T-helper 9 cell (primary cell): ENCODE results near the gene MAL.

Source experiments
- DNase-seq: peaks from one replicate; pipeline ENCODE4 v3.0.0-alpha.2; 2020

MAL gene

GRCh38 chr2:95017071-95017501, 8.4 kb upstream of the MAL start:
- no peak for DNase-seq

DNA sequence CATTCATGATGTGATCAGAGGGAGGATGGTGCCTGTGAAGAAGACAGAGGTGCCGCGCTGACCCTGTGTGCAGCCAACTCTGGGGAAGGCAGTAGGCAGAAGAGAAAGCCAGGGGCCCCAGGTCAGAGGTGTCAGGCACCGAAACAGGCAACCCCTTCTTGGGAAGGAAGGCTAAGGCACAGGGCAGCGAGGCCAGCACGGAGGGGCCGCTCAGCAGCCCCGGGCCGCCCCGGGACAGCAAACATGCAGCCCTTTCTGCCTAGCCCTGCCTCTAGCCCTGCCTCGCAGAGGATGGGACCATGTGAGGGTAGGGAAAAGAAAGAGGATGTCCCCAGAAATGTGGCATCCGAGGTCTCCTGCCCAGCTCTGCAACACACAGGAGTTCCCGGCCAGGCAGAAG, 7.7 kb upstream of the MAL start:
- DNase-seq, result no peak

DNA sequence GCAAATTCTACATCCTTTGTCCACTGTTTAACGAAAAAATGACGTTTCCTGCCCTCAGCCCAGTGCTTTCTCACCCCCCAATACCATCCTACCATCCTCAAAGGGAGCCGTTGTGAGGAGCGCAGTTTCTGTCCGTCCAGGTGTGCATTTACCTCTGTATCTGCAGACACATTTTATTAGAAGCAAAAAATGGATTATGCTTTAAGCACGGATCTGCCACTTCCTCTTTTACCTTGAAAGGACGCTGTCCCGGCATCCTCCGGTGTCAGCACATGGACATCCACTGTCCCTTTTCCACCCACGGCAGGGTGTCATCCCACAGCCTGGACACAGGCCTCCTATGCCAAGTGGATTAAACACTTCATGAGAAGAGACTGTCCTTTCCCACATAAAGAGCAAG, 7.2 kb upstream of the MAL start:
- no peak for DNase-seq

- DNase-seq, result no peak
These were observed 6.5 kb upstream of the MAL start for GRCh38 chr2:95018861-95019550.

GRCh38 chr2:95019572-95019971, 5.9 kb upstream of the MAL start:
- DNase-seq, result no peak

DNA sequence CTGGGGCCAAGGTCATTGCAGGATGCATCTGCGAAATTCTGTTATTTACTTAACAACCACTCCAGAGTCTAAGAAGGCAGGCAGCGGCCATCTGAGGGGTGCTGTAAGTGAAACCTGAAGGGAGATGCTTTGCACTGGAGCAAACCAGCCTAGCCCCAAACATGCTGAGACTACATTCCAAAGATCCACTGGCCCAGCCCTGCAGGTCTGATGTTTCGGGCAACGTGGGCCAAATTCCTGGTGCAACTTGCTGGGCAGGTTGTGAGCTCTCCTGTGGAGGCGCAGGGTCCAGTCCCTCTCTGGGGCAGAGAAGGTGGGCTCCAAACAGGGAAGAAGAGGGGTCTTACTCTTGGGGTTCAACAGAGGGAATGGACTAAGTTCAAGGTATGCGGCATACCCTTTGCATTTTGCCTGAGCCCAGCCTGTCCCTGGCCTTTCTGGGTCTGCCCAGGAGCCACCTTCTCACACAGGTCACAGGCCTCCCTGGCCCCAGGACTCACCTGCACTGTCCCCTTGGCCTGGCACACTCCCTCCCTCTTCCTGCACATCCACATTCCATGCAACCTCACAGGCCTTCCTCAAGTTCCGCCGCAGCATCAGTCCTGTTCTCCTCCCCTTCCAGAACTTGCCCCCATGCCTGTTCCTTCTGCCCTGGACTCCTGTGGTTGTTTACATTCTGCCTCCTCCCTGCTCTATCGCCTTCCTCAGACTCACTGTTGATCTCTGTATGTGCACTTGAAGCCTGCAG, 5.1 kb upstream of the MAL start:
- no peak for DNase-seq

DNA sequence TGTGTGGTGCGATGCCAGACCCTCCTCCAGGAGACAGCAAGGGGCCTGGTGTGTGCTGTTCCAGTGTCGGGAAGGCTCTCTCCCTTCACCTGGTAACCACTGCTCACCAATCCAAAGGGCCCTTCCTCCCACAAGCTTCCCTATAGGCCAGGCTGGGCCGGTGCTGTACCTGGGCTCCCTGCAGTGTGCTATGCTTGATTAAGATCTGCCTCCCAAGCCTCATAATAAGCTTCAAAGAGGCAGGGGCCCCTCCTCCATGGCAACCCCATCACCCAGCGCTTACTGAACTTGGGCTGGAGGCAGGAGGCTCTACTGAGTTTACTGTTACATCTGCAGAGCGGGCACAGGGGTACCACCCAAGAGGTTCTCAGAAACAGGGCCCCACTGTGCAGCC, 4.5 kb upstream of the MAL start:
- DNase-seq, result no peak

DNA sequence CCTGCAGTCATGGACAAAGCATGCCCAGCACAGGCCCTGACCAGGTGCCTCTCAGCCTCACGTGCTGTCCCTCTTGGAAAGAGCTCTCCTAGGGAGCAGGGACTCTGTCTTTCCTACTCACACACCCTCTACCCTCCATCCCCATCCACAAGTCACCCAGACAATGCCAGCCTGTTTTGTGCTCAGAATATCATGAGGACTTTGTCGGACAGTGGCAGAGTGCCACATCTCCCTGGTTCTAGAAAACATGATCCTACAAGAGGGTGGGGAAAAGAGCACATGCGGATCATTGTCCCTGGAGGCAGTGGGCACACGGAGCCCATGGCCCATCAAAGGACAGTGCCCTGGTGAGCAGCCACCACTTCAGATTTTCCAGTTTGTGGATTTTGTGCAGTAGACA, 3.7 kb upstream of the MAL start:
- DNase-seq, result no peak

DNA sequence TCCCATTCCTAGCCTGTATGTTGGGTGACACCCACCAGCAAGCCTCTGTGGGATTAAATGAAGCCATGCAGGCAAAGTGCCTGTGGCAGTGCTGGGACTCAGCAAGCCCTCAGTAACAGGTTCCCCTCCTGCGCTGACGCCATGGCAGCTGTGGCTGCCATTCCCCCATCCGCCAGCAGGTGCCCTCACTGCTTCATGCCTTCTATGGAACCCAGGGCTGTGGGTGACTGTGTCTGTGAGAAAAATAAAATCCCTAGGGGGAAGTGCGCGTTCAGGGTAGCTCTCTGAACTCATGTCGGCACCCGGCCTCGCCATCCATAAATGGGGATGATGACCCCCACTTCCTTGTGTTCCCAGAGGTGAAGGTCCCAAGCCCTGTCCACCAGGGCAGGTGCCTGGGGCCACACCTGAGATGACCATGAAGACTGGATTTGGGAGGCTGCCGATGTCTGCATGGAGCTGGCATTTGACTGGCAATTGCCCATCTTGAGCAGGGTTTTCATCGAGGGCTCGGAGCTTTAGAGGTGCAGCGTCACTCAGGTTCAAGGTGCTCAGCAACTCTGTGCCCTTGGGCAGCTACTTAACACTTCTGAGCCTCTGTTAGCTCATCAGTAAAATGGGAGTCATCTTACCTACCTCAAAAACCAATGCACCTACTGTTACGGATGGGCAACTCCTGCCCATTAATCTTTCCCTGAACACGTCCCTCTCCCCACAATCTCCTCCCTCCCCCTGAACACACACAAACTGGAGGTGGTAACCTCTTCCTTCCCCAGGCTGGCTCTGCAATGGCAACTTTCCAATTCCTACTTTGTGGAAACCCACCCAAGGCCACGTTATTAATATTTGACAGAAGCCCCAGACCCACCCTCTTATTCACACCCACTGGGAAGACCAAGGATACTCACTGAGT, 2.9 kb upstream of the MAL start:
- peak; percentile 75 for DNase-seq

- DNase-seq, result peak; percentile 31
These were observed 2.3 kb upstream of the MAL start for GRCh38 chr2:95023222-95023597.

- no peak for DNase-seq
These were observed 1.1 kb upstream of the MAL start for GRCh38 chr2:95024371-95024770.

- no peak for DNase-seq
These were observed 525 bp upstream of the MAL start for GRCh38 chr2:95024960-95025405.

DNA sequence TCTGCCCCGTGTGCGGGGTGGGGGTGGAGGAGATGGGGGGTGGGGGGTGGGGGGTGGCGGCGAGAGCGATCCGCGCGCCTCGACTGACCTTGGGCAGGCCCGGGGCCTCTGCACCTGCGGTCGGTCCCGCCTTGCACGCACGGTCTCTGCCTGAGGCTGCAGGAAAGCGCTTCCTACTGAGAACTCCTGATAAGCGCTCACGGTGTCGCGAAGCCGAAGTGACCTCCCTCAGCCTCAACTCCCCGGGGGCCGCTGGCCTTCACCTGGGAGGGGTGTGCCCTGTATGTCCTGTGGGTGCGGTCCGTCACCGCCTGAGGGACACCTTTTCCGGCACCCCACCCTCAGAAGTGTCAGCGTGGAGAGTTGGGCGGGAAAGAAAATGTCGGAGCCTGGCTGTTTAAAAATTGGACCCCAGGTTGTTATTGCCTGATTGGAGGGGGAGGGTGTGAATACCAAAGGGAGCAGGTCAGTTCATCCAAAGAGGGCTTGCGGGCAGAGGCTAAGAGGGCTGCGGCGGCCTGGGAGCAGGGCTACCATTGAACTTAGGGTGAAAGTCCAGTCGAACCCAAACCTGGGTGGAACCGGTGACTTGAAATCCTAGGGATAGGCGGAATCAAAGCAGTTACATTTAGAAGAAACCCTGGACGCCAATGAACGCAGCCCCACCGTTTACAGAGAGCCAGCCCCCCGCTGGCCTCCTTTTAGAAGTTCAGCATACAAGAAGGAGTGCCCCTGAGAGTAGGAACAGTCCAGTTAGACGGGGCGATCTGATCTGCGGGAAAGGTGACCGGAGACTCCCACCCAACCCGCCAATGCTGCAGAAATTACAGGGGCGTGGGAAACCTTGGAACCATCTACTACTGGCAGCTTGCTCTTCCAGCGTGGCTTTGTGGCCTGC, 1.2 kb downstream of the MAL start:
- DNase-seq, result peak; percentile 10

- no peak for DNase-seq
These were observed 1.8 kb downstream of the MAL start for GRCh38 chr2:95027369-95027720.

GRCh38 chr2:95029898-95030341, 4.4 kb downstream of the MAL start:
- DNase-seq, result no peak

GRCh38 chr2:95030496-95030895, 5.0 kb downstream of the MAL start:
- no peak for DNase-seq

GRCh38 chr2:95031076-95031725, 5.7 kb downstream of the MAL start:
- no peak for DNase-seq

- no peak for DNase-seq
These were observed 6.2 kb downstream of the MAL start for GRCh38 chr2:95031726-95032116.

GRCh38 chr2:95032341-95032740, 6.8 kb downstream of the MAL start:
- no peak for DNase-seq

DNA sequence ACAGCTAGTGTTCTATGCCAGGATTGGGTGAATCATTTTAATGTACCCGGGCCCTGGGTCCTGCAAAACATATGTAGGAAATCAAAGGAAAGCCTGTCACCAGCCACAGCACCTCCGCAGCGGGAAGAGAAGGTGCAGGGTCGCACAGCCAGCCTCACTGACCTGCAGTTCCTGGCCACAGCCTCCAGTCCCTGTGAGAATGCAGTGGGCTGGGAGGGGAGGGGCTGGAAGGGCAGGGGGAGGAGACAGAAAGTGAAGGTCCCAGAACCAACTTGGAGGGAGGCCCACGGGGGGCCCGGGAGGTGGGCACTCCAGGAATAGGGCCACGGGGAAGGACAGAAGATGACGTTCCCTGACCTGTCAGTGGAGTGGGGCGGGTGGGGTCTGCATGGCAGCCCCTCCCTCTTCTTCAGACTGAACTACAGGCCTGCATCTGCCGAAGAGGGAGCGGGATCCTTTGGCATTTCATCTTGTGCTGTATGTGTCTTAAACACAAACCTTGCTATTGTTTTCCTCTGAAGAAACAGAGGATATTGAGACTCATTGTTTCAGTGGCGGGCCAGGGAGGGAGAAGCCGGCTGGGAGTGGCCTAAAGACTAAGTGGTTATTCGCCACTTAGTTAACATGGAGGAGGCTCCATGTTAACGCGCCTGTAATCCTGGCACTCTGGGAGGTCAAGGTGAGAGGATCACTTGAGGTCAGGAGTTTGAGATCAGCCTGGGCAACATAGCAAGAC, 7.5 kb downstream of the MAL start:
- DNase-seq, result no peak

GRCh38 chr2:95034221-95034620, 8.7 kb downstream of the MAL start:
- DNase-seq, result no peak
